GM19324 (cell line): ENCODE data around the gene FLVCR1.

Experiments
- ATAC-seq: cut with Tn5 transposase; IDR thresholded peaks from one replicate; pipeline ENCODE4 v1.9.1; 2021; ENCODE audit warnings: mild to moderate bottlenecking, moderate library complexity; ENCODE audit not compliant: unreplicated experiment, low FRiP score

The FLVCR1 gene

DNA sequence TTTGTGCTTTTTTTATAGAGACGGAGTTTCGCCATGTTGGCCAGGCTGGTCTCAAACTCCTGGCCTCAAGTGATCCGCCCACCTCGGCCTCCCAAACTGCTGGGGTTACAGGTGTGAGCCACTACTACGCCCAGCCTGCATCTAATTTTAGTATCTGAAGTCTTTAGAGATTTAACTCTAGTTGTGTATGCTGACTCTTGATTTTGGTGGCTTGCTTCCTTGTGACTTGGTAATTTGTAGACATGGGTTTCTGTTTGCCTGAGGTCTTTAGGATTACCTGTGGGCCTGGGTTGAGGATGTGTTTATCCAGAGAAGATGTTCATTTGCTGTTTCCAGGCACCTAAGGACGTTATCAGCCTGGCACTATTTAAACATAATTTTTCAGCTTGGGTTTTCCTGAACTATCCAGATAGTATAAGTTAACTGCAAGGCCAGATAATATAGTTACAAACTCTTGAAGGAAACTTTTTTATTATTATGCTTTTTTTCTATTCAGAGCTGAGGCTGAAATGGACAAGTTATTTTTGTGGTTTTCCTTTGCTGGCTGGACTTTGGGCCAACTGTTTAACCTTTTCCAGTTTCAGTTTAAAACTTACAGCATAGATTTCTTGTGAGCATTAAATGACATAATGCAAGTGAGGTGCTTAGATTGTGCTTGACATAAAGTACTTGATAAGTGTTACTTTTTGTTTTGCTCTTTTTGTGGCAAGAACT is 84.8 kb downstream of the FLVCR1 start:
- ATAC-seq, result no peak

DNA sequence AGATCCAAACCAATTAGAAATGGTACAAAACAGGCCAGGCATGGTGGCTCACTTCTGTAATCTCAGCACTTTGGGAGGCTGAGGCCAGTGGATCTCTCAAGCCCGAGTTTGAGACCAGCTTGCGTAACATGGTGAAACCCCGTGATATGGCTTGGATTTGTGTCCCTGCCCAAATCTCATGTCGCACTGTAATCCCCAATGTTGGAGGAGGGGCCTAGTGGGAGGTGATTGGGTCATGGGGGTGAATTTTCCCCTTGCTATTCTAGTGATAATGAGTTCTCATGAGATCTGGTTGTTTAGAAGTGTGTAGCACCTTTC is 85.3 kb downstream of the FLVCR1 start:
- no peak for ATAC-seq

- ATAC-seq, result no peak
Measured at GRCh38 chr1:212944229-212944901, 86.3 kb downstream of the FLVCR1 start.

- no peak for ATAC-seq
Measured at GRCh38 chr1:212945056-212945455, 87.0 kb downstream of the FLVCR1 start.

GRCh38 chr1:212945463-212946160 is 87.5 kb downstream of the FLVCR1 start:
- ATAC-seq, result no peak

DNA sequence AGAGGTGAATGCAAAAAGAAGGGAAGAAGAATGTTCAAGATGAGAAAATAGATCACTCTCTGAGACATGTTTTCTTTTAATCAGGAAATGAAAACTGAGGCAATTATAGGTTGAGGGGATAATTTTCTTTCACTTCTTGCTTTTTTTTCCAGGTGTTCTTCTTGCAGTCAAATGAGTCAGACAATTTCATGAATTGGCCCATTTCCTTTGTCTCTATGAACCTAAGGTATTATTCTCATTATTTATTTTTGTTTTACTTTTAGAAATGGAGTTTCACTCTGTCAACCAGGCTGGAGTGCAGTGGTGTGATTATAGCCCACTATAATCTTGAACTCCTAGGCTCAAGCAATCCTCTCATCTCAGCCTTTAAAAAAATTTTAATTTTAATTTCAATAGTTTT is 88.8 kb downstream of the FLVCR1 start:
- ATAC-seq, result no peak
